Fibroblast of pulmonary artery (primary cell): ENCODE data around the gene TLK1.

Experiments used
- DNase-seq: peaks from one replicate; pipeline ENCODE4 v3.0.0-alpha.2; 2010; ENCODE audit warnings: low read depth
- H3K4me3 ChIP-seq: replicated peaks from 2 replicates; pipeline ENCODE4 v1.5.1; 2011; ENCODE audit warnings: low read depth, mild to moderate bottlenecking, control low read depth, low read length, moderate library complexity
- CTCF ChIP-seq: IDR thresholded peaks from 2 replicates; pipeline ENCODE4 v1.5.1; 2011; ENCODE audit warnings: mild to moderate bottlenecking, control low read depth, low read length, inconsistent platforms; ENCODE audit errors: missing control alignments

The TLK1 gene

GRCh38 chr2:171142398-171142797 lies 18.3 kb downstream of the TLK1 start:
- no peak overlapping the region for H3K4me3 ChIP-seq
- TF ChIP-seq CTCF: no peak
- DNase-seq: no peak

- no peak for TF ChIP-seq CTCF
- no peak overlapping the region for H3K4me3 ChIP-seq
- DNase-seq: no peak
These were observed 19.4 kb downstream of the TLK1 start for GRCh38 chr2:171141320-171141719.

GRCh38 chr2:171139860-171140259 lies 20.8 kb downstream of the TLK1 start:
- no peak overlapping the region for H3K4me3 ChIP-seq
- no peak for DNase-seq
- no peak for TF ChIP-seq CTCF

GRCh38 chr2:171136024-171136423 lies 24.7 kb downstream of the TLK1 start:
- no peak overlapping the region for H3K4me3 ChIP-seq
- DNase-seq: no peak
- no peak for TF ChIP-seq CTCF

- TF ChIP-seq CTCF: no peak
- DNase-seq: peak; percentile 7
- H3K4me3 ChIP-seq: no peak overlapping the region
These were observed 26.0 kb downstream of the TLK1 start for GRCh38 chr2:171134624-171135230.

- no peak for DNase-seq
- H3K4me3 ChIP-seq: no peak overlapping the region
- no peak for TF ChIP-seq CTCF
These were observed 28.6 kb downstream of the TLK1 start for GRCh38 chr2:171132086-171132485.

- DNase-seq: no peak
- no peak for TF ChIP-seq CTCF
- H3K4me3 ChIP-seq: no peak overlapping the region
These were observed 32.2 kb downstream of the TLK1 start for GRCh38 chr2:171128461-171128860.
